ENCODE measurements around the gene ZNF423.

DNA sequence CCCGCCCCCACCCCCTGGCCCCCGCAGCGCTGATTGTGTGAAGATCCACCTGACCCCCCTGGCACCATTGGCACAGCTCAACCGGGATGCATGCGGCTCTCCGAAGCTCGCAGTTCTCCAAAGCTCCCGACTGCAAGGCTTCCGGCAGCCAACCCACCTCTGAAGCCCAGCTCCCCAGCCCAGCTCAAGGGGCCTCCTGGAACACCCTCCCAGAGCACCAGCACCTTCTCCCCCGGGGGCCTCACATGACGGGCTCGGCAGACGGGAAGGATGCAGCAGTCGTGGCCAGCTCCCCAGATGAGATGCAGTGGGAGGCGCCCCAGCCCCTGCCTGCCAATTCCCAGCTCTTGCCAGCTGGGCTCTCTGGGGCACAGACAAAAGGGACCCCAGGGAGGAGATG lies 215.3 kb downstream of the ZNF423 start:
- TF ChIP-seq, protein P1, sequence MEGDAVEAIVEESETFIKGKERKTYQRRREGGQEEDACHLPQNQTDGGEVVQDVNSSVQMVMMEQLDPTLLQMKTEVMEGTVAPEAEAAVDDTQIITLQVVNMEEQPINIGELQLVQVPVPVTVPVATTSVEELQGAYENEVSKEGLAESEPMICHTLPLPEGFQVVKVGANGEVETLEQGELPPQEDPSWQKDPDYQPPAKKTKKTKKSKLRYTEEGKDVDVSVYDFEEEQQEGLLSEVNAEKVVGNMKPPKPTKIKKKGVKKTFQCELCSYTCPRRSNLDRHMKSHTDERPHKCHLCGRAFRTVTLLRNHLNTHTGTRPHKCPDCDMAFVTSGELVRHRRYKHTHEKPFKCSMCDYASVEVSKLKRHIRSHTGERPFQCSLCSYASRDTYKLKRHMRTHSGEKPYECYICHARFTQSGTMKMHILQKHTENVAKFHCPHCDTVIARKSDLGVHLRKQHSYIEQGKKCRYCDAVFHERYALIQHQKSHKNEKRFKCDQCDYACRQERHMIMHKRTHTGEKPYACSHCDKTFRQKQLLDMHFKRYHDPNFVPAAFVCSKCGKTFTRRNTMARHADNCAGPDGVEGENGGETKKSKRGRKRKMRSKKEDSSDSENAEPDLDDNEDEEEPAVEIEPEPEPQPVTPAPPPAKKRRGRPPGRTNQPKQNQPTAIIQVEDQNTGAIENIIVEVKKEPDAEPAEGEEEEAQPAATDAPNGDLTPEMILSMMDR (IDR thresholded peaks at IDR 0.05; ENCODE audit: low read length), result no peak
- TF ChIP-seq EZH2 (optimal IDR thresholded peaks at IDR 0.05; ENCODE audit: low read depth, low read length), result no peak

All from MM.1S (cell line).